ENCODE data around the gene IL15RA. TPM values are rescaled to one million over a fixed set of nuclear protein-coding genes. Genes with fewer than 3 reads are reported as not detected.
A peak's percentile ranks its signal among the peaks of the same experiment; 100 is the strongest.
"Not testable (repeated sequence)": the region's sequence is repeated elsewhere in the genome, so short reads cannot be mapped to it uniquely, and the experiment has no call there.

IL15RA gene
- total and polyA plus RNA-seq, 7 experiments from 2014 or later, result 2.9 to 24.9 (median 5.6) TPM

DNA sequence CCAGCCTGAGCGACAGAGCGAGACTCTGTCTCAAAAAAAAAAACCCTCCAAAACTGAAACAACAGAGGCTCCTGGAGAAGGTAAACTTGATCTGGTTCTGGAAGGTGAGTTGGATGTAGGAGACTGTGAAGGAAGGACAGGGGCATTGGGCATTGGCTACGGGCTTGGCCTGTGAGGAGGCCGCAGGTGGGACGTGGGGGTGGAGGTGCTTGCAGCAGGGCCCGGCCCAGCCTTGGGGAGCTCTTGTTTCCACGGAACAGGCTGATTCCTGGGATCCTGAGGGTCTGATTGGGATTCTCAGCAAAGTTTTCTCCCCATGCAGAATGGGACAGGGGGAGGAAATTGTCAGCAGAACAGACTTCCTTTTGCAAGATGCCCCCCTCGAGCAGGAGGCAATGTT, 30.6 kb downstream of the IL15RA start:
- Mint-ChIP-seq H3K4me3 (no peak overlapping the region), H3K27me3 (no peaks in the 10 kb centered on the region), H3K9me3 (peaks cover 0 to 3% (median 0%) of the 10 kb centered on the region in 11 donors), H3K27ac (no peak overlapping the region), H3K4me1 (peaks cover 0 to 19% (median 8%) of the 10 kb centered on the region in 7 donors), H3K36me3 (no peaks in the 10 kb centered on the region)
- POLR2A ChIA-PET, result no interaction called here
- intact Hi-C loops (cut with micrococcal nuclease), result no loop called here
- Histone ChIP-seq H3K9me3 (ENCODE audit: control insufficient read depth in 2 of 3, low read length in 3 of 3) (no peaks in the 10 kb centered on the region), H3K4me1 (ENCODE audit: control insufficient read depth in 2 of 2, insufficient read depth in 2 of 2, low read length in 2 of 2) (no peaks in the 10 kb centered on the region), H3K36me3 (ENCODE audit: control insufficient read depth in 2 of 3, insufficient read depth in 3 of 3, low read length in 3 of 3) (no peaks in the 10 kb centered on the region), H3K27ac (ENCODE audit: low read depth, low read length) (no peak overlapping the region), H3K27me3 (ENCODE audit: control insufficient read depth in 2 of 2, insufficient read depth in 2 of 2, low read length in 2 of 2) (no peaks in the 10 kb centered on the region), H3K4me3 (ENCODE audit: low read length) (no peak overlapping the region)
- no peak for ATAC-seq
- no peak for DNase-seq
- CTCF ChIA-PET, result no interaction called here

GRCh38 chr10:5946419-5946775, 30.9 kb downstream of the IL15RA start:
- H3K4me1 ChIP-seq (ENCODE audit: control insufficient read depth in 2 of 2, insufficient read depth in 2 of 2, low read length in 2 of 2); H3K36me3 Mint-ChIP-seq; DNase-seq; ATAC-seq; H3K27me3 Mint-ChIP-seq; H3K27ac ChIP-seq (ENCODE audit: low read depth, low read length); H3K4me3 ChIP-seq (ENCODE audit: low read length); H3K36me3 ChIP-seq (ENCODE audit: control insufficient read depth in 2 of 3, insufficient read depth in 3 of 3, low read length in 3 of 3); H3K9me3 Mint-ChIP-seq; H3K9me3 ChIP-seq (ENCODE audit: control insufficient read depth in 2 of 3, low read length in 3 of 3); CTCF ChIA-PET; H3K27me3 ChIP-seq (ENCODE audit: control insufficient read depth in 2 of 2, insufficient read depth in 2 of 2, low read length in 2 of 2); POLR2A ChIA-PET; intact Hi-C loops (cut with micrococcal nuclease): not testable (repeated sequence)
- Mint-ChIP-seq H3K4me3 (peak overlapping the region in 5 of 10 donors; percentile 6 to 82 (median 63)), H3K27ac (peak overlapping the region in 2 of 9 donors; percentile 68 to 69), H3K4me1 (peaks cover 0 to 19% (median 8%) of the 10 kb centered on the region in 7 donors)

DNA sequence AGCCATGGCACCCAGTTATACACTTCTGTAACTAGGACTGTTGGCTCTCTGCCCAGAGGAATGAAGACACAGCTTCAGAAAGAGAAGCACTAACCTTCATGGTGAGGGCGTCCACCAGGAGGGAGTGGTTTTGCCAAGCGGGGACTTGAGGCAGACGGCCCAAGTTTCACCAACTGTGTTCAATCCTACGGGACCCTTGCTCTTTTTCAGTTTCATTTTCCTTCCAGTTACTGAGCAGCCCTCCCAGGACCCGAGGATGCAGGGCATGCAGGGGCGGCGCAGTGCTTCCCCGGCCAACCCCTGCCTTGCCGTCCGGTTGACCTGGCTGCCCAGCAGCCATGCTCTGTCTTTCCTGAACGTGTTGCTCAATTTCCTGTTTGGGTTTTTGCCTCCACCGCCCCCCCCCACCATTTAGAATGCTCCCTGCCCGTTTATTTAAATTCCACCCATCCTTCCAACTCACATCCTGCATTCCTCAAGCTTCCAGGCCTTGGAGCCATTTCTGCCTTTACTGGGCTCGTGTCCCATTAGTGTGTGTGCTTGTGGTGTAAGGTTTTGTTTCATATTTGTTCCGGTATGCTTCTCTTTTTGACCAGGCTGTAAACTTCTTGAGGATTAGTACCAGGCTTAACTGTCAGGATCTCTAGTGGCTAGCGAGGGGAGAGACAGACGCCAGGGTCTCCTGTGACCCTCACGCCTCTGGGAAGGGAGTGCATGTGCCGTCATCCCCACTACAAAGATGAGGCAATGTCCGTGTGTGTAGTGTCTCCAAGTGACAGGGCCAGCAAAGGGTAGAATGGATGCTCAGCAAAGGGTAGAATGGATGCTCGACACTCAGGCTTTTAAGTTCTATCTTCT, 31.6 kb downstream of the IL15RA start:
- peaks cover 0 to 3% (median 0%) of the 10 kb centered on the region in 11 donors for H3K9me3 Mint-ChIP-seq
- no peaks in the 10 kb centered on the region for H3K9me3 ChIP-seq (ENCODE audit: control insufficient read depth in 2 of 3, low read length in 3 of 3)
- ChIA-PET CTCF (no interaction called here), POLR2A (no interaction called here)
- H3K36me3 ChIP-seq (ENCODE audit: control insufficient read depth in 2 of 3, insufficient read depth in 3 of 3, low read length in 3 of 3), result no peaks in the 10 kb centered on the region
- peak overlapping the region in 9 of 10 donors; percentile 31 to 82 (median 66) for H3K4me3 Mint-ChIP-seq
- no peaks in the 10 kb centered on the region for H3K4me1 ChIP-seq (ENCODE audit: control insufficient read depth in 2 of 2, insufficient read depth in 2 of 2, low read length in 2 of 2)
- DNase-seq (no peak), ATAC-seq (peak; percentile 54)
- intact Hi-C loops (cut with micrococcal nuclease), result no loop called here
- H3K27me3 Mint-ChIP-seq, result no peaks in the 10 kb centered on the region
- no peak overlapping the region for H3K4me3 ChIP-seq (ENCODE audit: low read length)
- peak overlapping the region in 4 of 9 donors; percentile 53 to 72 (median 68) for H3K27ac Mint-ChIP-seq
- peaks cover 0 to 19% (median 8%) of the 10 kb centered on the region in 7 donors for H3K4me1 Mint-ChIP-seq
- H3K36me3 Mint-ChIP-seq, result no peaks in the 10 kb centered on the region
- no peaks in the 10 kb centered on the region for H3K27me3 ChIP-seq (ENCODE audit: control insufficient read depth in 2 of 2, insufficient read depth in 2 of 2, low read length in 2 of 2)
- H3K27ac ChIP-seq (ENCODE audit: low read depth, low read length), result no peak overlapping the region

GRCh38 chr10:5945190-5945509, 32.2 kb downstream of the IL15RA start:
- Histone ChIP-seq H3K4me1 (ENCODE audit: control insufficient read depth in 2 of 2, insufficient read depth in 2 of 2, low read length in 2 of 2) (no peaks in the 10 kb centered on the region), H3K9me3 (ENCODE audit: control insufficient read depth in 2 of 3, low read length in 3 of 3) (no peaks in the 10 kb centered on the region), H3K36me3 (ENCODE audit: control insufficient read depth in 2 of 3, insufficient read depth in 3 of 3, low read length in 3 of 3) (no peaks in the 10 kb centered on the region), H3K4me3 (ENCODE audit: low read length) (no peak overlapping the region), H3K27me3 (ENCODE audit: control insufficient read depth in 2 of 2, insufficient read depth in 2 of 2, low read length in 2 of 2) (no peaks in the 10 kb centered on the region), H3K27ac (ENCODE audit: low read depth, low read length) (no peak overlapping the region)
- no peaks in the 10 kb centered on the region for H3K36me3 Mint-ChIP-seq
- H3K4me1 Mint-ChIP-seq, result peaks cover 0 to 19% (median 8%) of the 10 kb centered on the region in 7 donors
- no peaks in the 10 kb centered on the region for H3K27me3 Mint-ChIP-seq
- ChIA-PET CTCF (no interaction called here), POLR2A (no interaction called here)
- peak overlapping the region in 4 of 10 donors; percentile 10 to 82 (median 80) for H3K4me3 Mint-ChIP-seq
- peaks cover 0 to 3% (median 0%) of the 10 kb centered on the region in 11 donors for H3K9me3 Mint-ChIP-seq
- intact Hi-C loops (cut with micrococcal nuclease), result no loop called here
- DNase-seq (no peak), ATAC-seq (no peak)
- peak overlapping the region in 1 of 9 donors; percentile 57 for H3K27ac Mint-ChIP-seq

DNA sequence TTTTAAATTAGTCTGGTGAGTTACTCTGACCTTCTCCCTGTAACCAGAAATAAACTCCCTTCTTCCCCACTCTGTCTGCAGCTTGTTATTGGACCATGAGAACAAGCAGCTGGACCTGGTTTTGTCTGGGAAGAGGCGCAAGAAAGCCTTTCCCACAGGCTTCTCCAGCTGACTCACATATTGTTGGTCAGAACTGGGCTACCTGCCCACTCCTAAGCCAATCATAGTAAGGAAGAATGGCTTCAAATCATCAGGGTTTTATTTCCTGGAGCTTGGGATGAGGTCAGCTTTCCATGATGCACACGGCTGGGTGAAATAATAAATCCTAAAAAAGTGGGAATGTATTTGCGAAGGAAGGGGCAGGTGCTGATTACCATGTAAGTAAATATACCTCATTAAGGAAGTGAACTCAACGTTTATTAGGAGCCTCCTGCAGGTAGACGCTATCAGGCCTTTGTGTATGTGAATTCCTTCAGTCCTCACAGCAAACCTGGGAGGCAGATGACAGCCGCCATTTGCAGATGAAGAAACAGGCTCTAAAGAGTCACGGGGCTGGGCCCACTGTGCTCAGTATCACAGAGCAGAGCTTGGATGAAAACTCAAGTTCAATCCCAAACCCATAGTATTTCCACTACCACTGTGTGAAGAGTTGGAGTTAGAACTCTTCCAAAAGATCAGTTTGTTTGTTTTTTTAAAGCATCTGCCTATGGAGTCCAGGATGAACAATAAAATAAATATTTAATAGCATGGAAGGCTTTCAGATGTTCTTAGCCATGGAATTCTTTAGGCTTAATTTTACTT, 32.8 kb downstream of the IL15RA start:
- ATAC-seq, result no peak
- H3K9me3 Mint-ChIP-seq, result peaks cover 0 to 2% (median 0%) of the 10 kb centered on the region in 11 donors

DNA sequence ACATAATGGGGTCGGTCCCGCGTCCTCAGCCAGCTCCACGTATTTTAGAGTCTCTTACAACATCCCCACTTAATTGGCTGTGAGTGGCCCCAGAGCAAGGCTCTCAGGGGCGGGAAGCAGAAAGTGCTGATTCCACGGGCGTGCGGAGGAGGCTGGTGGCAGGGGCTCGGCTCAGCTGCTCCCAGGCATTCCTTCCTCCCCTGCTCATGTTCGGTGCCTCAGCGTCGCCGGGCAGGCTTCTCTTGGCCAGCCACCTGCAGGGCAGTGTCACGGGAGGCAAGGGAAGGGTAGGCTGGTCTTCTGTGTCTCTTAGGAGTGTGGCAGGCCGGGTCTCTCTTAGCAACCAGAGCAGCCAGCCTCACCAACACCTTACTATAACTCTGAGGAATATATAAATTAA, 33.8 kb downstream of the IL15RA start:
- intact Hi-C loops (cut with micrococcal nuclease), result no loop called here
- peaks cover 3 to 13% (median 8%) of the 10 kb centered on the region in 7 donors for H3K4me1 Mint-ChIP-seq
- Histone ChIP-seq H3K9me3 (ENCODE audit: control insufficient read depth in 2 of 3, low read length in 3 of 3) (no peaks in the 10 kb centered on the region), H3K27ac (ENCODE audit: low read depth, low read length) (no peak overlapping the region), H3K27me3 (ENCODE audit: control insufficient read depth in 2 of 2, insufficient read depth in 2 of 2, low read length in 2 of 2) (no peaks in the 10 kb centered on the region), H3K4me3 (ENCODE audit: low read length) (no peak overlapping the region), H3K36me3 (ENCODE audit: control insufficient read depth in 2 of 3, insufficient read depth in 3 of 3, low read length in 3 of 3) (peaks cover 0 to 5% (median 0%) of the 10 kb centered on the region in 3 experiments), H3K4me1 (ENCODE audit: control insufficient read depth in 2 of 2, insufficient read depth in 2 of 2, low read length in 2 of 2) (no peaks in the 10 kb centered on the region)
- H3K27ac Mint-ChIP-seq, result no peak overlapping the region
- POLR2A ChIA-PET, result no interaction called here
- no peak for ATAC-seq
- H3K4me3 Mint-ChIP-seq, result no peak overlapping the region
- peaks cover 0 to 4% (median 2%) of the 10 kb centered on the region in 5 donors for H3K36me3 Mint-ChIP-seq
- CTCF ChIA-PET, result no interaction called here
- DNase-seq, result no peak
- H3K27me3 Mint-ChIP-seq, result no peaks in the 10 kb centered on the region
- H3K9me3 Mint-ChIP-seq, result peaks cover 0 to 2% (median 0%) of the 10 kb centered on the region in 11 donors

More for the DNA sequence above, 32.8 kb downstream of the IL15RA start:
- Histone ChIP-seq H3K9me3 (ENCODE audit: control insufficient read depth in 2 of 3, low read length in 3 of 3) (no peaks in the 10 kb centered on the region), H3K27ac (ENCODE audit: low read depth, low read length) (no peak overlapping the region), H3K36me3 (ENCODE audit: control insufficient read depth in 2 of 3, insufficient read depth in 3 of 3, low read length in 3 of 3) (no peaks in the 10 kb centered on the region), H3K27me3 (ENCODE audit: control insufficient read depth in 2 of 2, insufficient read depth in 2 of 2, low read length in 2 of 2) (no peaks in the 10 kb centered on the region), H3K4me1 (ENCODE audit: control insufficient read depth in 2 of 2, insufficient read depth in 2 of 2, low read length in 2 of 2) (no peaks in the 10 kb centered on the region), H3K4me3 (ENCODE audit: low read length) (no peak overlapping the region)
- H3K4me1 Mint-ChIP-seq, result peaks cover 0 to 19% (median 8%) of the 10 kb centered on the region in 7 donors
- no peak for DNase-seq
- intact Hi-C loops (cut with micrococcal nuclease), result no loop called here
- ChIA-PET POLR2A (no interaction called here), CTCF (no interaction called here)
- peak overlapping the region in 2 of 10 donors; percentile 10 to 41 for H3K4me3 Mint-ChIP-seq
- no peaks in the 10 kb centered on the region for H3K36me3 Mint-ChIP-seq
- no peaks in the 10 kb centered on the region for H3K27me3 Mint-ChIP-seq
- peak overlapping the region in 1 of 9 donors; percentile 57 for H3K27ac Mint-ChIP-seq
